SU-DHL-6 (cell line): Measurements from ENCODE around the gene ZNF385D.

Experiments
- H2AFZ ChIP-seq: fragments of 200-600 bp; sonication (generic); 2 replicates; pipeline ENCODE4 v1.6.1; 2014; ENCODE audit warnings: low read depth, mild to moderate bottlenecking, moderate library complexity, mixed read lengths, antibody characterized with exemption, low read length; ENCODE audit not compliant: severe bottlenecking
- H3F3A ChIP-seq: fragments of 200-600 bp; shearing (Covaris generic); 2 replicates; pipeline ENCODE4 v1.6.0; 2016; ENCODE audit warnings: antibody characterized with exemption, mild to moderate bottlenecking; ENCODE audit not compliant: insufficient read depth
- H3K27ac ChIP-seq: fragments of 200-600 bp; sonication (generic); 2 replicates; pipeline ENCODE4 v1.5.1; 2016; ENCODE audit warnings: low read depth, mild to moderate bottlenecking, low read length, moderate library complexity, mixed read lengths
- H3K27me3 ChIP-seq: fragments of 200-600 bp; sonication (generic), shearing (Covaris generic); 2 replicates; pipeline ENCODE4 v1.6.0; 2014; ENCODE audit warnings: mild to moderate bottlenecking, low read length
- H3K36me3 ChIP-seq: fragments of 200-600 bp; sonication (generic); 2 replicates; pipeline ENCODE4 v1.6.1; 2014; ENCODE audit warnings: mild to moderate bottlenecking, low read length, mixed read lengths
- H3K4me2 ChIP-seq: fragments of 300-600, 200-600 bp; shearing (Covaris generic), sonication (generic); 2 replicates; pipeline ENCODE4 v1.6.0; 2014; ENCODE audit warnings: low read length, low read depth, mild to moderate bottlenecking; ENCODE audit not compliant: poor library complexity, severe bottlenecking
- H3K4me3 ChIP-seq: fragments of 200-600 bp; sonication (generic); 2 replicates; pipeline ENCODE4 v1.5.1; 2014; ENCODE audit warnings: antibody characterized with exemption, low read length, mild to moderate bottlenecking, mixed read lengths; ENCODE audit not compliant: insufficient read depth, poor library complexity, severe bottlenecking
- H3K79me2 ChIP-seq: fragments of 200-600 bp; sonication (generic); 2 replicates; pipeline ENCODE4 v1.6.1; 2014; ENCODE audit warnings: mild to moderate bottlenecking, low read length, moderate library complexity; ENCODE audit not compliant: insufficient read depth
- H3K9ac ChIP-seq: fragments of 200-600 bp; sonication (generic); 2 replicates; pipeline ENCODE4 v1.7.0; 2014; ENCODE audit warnings: mild to moderate bottlenecking, low read length
- H3K9me2 ChIP-seq: fragments of 200-600 bp; sonication (generic); replicated peaks from 2 replicates; pipeline ENCODE4 v1.6.1; 2014; ENCODE audit warnings: low read length; ENCODE audit not compliant: insufficient read depth
- H3K9me3 ChIP-seq: fragments of 200-600 bp; sonication (generic); 2 replicates; pipeline ENCODE4 v1.6.1; 2014; ENCODE audit warnings: low read length, mixed read lengths; ENCODE audit not compliant: insufficient read depth
- H4K20me1 ChIP-seq: fragments of 200-600 bp; sonication (generic); 2 replicates; pipeline ENCODE4 v1.6.1; 2014; ENCODE audit warnings: low read depth, mild to moderate bottlenecking, antibody characterized with exemption, low read length, moderate library complexity, mixed read lengths
- CTCF ChIP-seq: fragments of 200-600 bp; sonication (generic); IDR thresholded peaks from one replicate; pipeline ENCODE4 v1.5.1; 2017; ENCODE audit warnings: antibody characterized with exemption, mild to moderate bottlenecking, low read length, moderate library complexity; ENCODE audit not compliant: insufficient read depth, poor library complexity, severe bottlenecking
- EZH2phosphoT487 ChIP-seq: fragments of 200-600 bp; sonication (generic), shearing (Covaris generic); conservative IDR thresholded peaks from 2 replicates; pipeline ENCODE4 v1.6.1; 2018; ENCODE audit warnings: mild to moderate bottlenecking, antibody characterized with exemption, low read length, moderate library complexity, mixed read lengths

ZNF385D gene

GRCh38 chr3:21752749-21753347 is 1.8 kb upstream of the ZNF385D start:
- Histone ChIP-seq H3K4me2 (no peak overlapping the region), H3K27ac (no peak overlapping the region), H3K9me2 (no peaks in the 10 kb centered on the region), H2AFZ (no peak overlapping the region), H3K27me3 (no peaks in the 10 kb centered on the region), H3K9me3 (no peaks in the 10 kb centered on the region), H3K36me3 (no peaks in the 10 kb centered on the region), H4K20me1 (no peaks in the 10 kb centered on the region), H3F3A (no peaks in the 10 kb centered on the region), H3K9ac (no peak overlapping the region), H3K79me2 (no peaks in the 10 kb centered on the region), H3K4me3 (no peak overlapping the region)
- TF ChIP-seq CTCF (no peak), EZH2phosphoT487 (no peak)

GRCh38 chr3:21751886-21752285 is 876 bp upstream of the ZNF385D start:
- Histone ChIP-seq H3F3A (no peaks in the 10 kb centered on the region), H3K9ac (no peak overlapping the region), H3K4me2 (no peak overlapping the region), H3K79me2 (no peaks in the 10 kb centered on the region), H3K27me3 (no peaks in the 10 kb centered on the region), H3K9me2 (no peaks in the 10 kb centered on the region), H3K4me3 (no peak overlapping the region), H3K9me3 (no peaks in the 10 kb centered on the region), H4K20me1 (no peaks in the 10 kb centered on the region), H3K36me3 (no peaks in the 10 kb centered on the region), H2AFZ (no peak overlapping the region), H3K27ac (no peak overlapping the region)
- no peak for TF ChIP-seq EZH2phosphoT487

GRCh38 chr3:21750080-21750696 is 822 bp downstream of the ZNF385D start:
- no peaks in the 10 kb centered on the region for H3K27me3 ChIP-seq
- H3K4me3 ChIP-seq = no peak overlapping the region
- no peaks in the 10 kb centered on the region for H3F3A ChIP-seq
- H3K9me2 ChIP-seq = no peaks in the 10 kb centered on the region
- H3K79me2 ChIP-seq = no peaks in the 10 kb centered on the region
- no peaks in the 10 kb centered on the region for H3K9me3 ChIP-seq
- no peak overlapping the region for H3K27ac ChIP-seq
- H4K20me1 ChIP-seq = no peaks in the 10 kb centered on the region
- H3K9ac ChIP-seq = no peak overlapping the region
- no peak for TF ChIP-seq EZH2phosphoT487
- TF ChIP-seq CTCF = no peak
- H3K4me2 ChIP-seq = no peak overlapping the region
- H2AFZ ChIP-seq = no peak overlapping the region
- no peaks in the 10 kb centered on the region for H3K36me3 ChIP-seq

GRCh38 chr3:21747966-21748555 is 2.9 kb downstream of the ZNF385D start:
- Histone ChIP-seq H3K9me2 (no peaks in the 10 kb centered on the region), H3K79me2 (no peaks in the 10 kb centered on the region), H3K27me3 (no peaks in the 10 kb centered on the region), H3K36me3 (no peaks in the 10 kb centered on the region), H2AFZ (no peak overlapping the region), H3K9me3 (no peaks in the 10 kb centered on the region), H3K9ac (no peak overlapping the region), H3F3A (no peaks in the 10 kb centered on the region), H4K20me1 (no peaks in the 10 kb centered on the region), H3K27ac (no peak overlapping the region), H3K4me2 (no peak overlapping the region), H3K4me3 (no peak overlapping the region)
- TF ChIP-seq EZH2phosphoT487 (no peak), CTCF (no peak)
